Left hindlimb (tissue), 1 donor: Measurements from ENCODE around the gene PIEZO1.

Source experiments
- DNase-seq: peaks from one replicate; pipeline ENCODE4 v3.0.0-alpha.2; 2018

Gene PIEZO1

GRCh38 chr16:88697831-88698615 is 87.0 kb downstream of the PIEZO1 start:
- DNase-seq: no peak

- DNase-seq: no peak
Observed at GRCh38 chr16:88697116-88697830, 87.7 kb downstream of the PIEZO1 start.

GRCh38 chr16:88696441-88696840 is 88.6 kb downstream of the PIEZO1 start:
- DNase-seq: no peak

- DNase-seq: no peak
Observed at GRCh38 chr16:88695753-88696152, 89.3 kb downstream of the PIEZO1 start.

- DNase-seq: no peak
Observed at GRCh38 chr16:88695218-88695617, 89.8 kb downstream of the PIEZO1 start.

- DNase-seq: no peak
Observed at GRCh38 chr16:88694221-88695087, 90.6 kb downstream of the PIEZO1 start.

- DNase-seq: no peak
Observed at GRCh38 chr16:88693420-88694177, 91.4 kb downstream of the PIEZO1 start.

- no peak for DNase-seq
Observed at GRCh38 chr16:88692861-88693260, 92.2 kb downstream of the PIEZO1 start.

- DNase-seq: no peak
Observed at GRCh38 chr16:88691924-88692560, 93.0 kb downstream of the PIEZO1 start.

- no peak for DNase-seq
Observed at GRCh38 chr16:88691129-88691813, 93.7 kb downstream of the PIEZO1 start.

- DNase-seq: no peak
Observed at GRCh38 chr16:88690341-88691128, 94.5 kb downstream of the PIEZO1 start.

GRCh38 chr16:88688013-88688778 is 96.8 kb downstream of the PIEZO1 start:
- no peak for DNase-seq

- DNase-seq: no peak
Observed at GRCh38 chr16:88687676-88688012, 97.4 kb downstream of the PIEZO1 start.

GRCh38 chr16:88687254-88687576 is 97.8 kb downstream of the PIEZO1 start:
- no peak for DNase-seq

GRCh38 chr16:88686439-88687253 is 98.4 kb downstream of the PIEZO1 start, which contains the start of gene SNAI3:
Gene SNAI3, minus strand, starts transcription at chr16:88686507. Its CDS starts 101 bp downstream, at chr16:88686406.
- DNase-seq: peak; percentile 68

GRCh38 chr16:88686062-88686438 is 99.0 kb downstream of the PIEZO1 start:
- DNase-seq: no peak

- DNase-seq: no peak
Observed at GRCh38 chr16:88685156-88686061, 99.6 kb downstream of the PIEZO1 start.

- DNase-seq: no peak
Observed at GRCh38 chr16:88684569-88685155, 100.4 kb downstream of the PIEZO1 start.
